GM12891 (cell line): ENCODE results near the gene DHCR7.

ENCODE experiments used
- DNase-seq: peaks from one replicate; pipeline ENCODE4 v3.0.0; 2011; ENCODE audit warnings: low spot score; ENCODE audit not compliant: insufficient read length
- FAIRE-seq: peaks from 2 replicates; lab custom pipeline; 2011; peaks lifted over from hg19 to GRCh38; lab: Jason Lieb, UNC
- PAX5 ChIP-seq: IDR thresholded peaks from 2 replicates; pipeline ENCODE4 v1.6.1; 2011; ENCODE audit warnings: low read length, moderate library complexity, mild to moderate bottlenecking; ENCODE audit not compliant: insufficient read depth, severe bottlenecking
- POLR2A ChIP-seq: IDR thresholded peaks from 2 replicates; pipeline ENCODE4 v1.6.1; 2011; ENCODE audit warnings: low read depth, low read length, control low read depth
- POLR2AphosphoS5 ChIP-seq: IDR thresholded peaks from 2 replicates; pipeline ENCODE4 v1.6.1; 2011; ENCODE audit warnings: low read depth, low read length, control low read depth
- POU2F2 ChIP-seq: IDR thresholded peaks from 2 replicates; pipeline ENCODE4 v1.6.1; 2011; ENCODE audit warnings: low read depth, mild to moderate bottlenecking, control low read depth, low read length, moderate library complexity
- SPI1 ChIP-seq: IDR thresholded peaks from 2 replicates; pipeline ENCODE4 v1.6.1; 2011; ENCODE audit warnings: low read depth, low read length, control low read depth
- TAF1 ChIP-seq: IDR thresholded peaks from 2 replicates; pipeline ENCODE4 v1.6.1; 2011; ENCODE audit warnings: low read depth, low read length, control low read depth

The DHCR7 gene

DNA sequence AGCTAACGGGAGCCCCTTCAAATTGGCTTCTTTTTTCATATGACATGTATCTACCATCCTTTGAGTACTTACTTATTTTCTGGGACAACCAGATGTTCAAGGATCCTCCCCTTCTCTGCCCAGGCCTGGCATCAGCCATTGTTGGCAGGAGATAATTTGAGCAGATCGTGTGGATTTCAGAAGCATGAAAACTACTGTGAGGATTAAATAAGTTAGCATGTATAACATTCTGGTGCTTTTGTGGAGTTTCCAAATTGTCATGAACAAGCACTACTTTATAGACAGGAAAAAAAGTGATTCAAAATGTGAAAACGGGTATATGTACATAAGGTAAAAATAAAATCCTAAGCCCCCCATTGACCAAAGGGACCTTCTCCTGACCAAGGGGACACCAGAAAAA is 2.7 kb upstream of the DHCR7 start:
- no peak for TF ChIP-seq POLR2A
- no peak for TF ChIP-seq POLR2AphosphoS5
- TF ChIP-seq TAF1: no peak
- TF ChIP-seq SPI1: no peak
- no peak for TF ChIP-seq PAX5
- TF ChIP-seq POU2F2: no peak
- FAIRE-seq (no peak), DNase-seq (no peak)

DNA sequence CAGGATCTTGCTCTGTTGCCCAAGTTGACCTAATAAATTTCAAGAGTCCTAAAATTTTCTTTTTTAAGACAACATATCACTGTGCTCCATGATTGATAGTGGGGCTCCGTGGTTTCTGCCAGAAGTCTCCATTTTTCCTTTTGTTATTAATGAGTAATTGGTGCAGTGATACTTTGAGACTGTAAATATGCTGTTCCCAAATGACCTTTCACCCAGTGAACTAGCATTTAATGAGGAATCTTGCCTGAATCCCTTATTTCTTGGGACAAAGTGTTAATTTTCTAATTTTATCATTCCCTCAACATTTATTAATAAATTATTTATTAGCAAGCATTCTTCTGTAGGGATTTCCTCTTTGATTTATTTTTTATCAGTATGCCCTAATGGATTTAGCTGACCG is 2.3 kb upstream of the DHCR7 start:
- FAIRE-seq (no peak), DNase-seq (no peak)
- no peak for TF ChIP-seq PAX5
- no peak for TF ChIP-seq TAF1
- TF ChIP-seq POU2F2: no peak
- no peak for TF ChIP-seq POLR2AphosphoS5
- no peak for TF ChIP-seq POLR2A
- no peak for TF ChIP-seq SPI1

DNA sequence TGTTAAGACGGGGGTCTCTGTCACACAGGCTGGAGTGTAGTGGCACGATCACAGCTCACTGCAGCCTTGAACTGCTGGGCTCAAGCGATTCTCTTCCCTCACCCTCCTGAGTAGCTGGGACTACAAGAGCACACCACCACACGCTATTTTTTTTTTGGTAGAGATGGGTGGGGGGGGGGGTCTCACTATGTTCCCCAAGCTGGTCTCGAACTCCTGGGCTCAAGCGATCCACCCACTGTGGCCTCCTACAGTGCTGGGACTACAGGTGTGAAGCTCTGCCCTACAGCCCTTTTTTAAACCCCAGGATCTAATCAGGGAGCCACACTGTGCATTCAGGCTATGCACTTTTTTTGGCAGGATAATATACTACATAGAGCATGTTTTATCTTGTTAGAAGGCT is 1.4 kb upstream of the DHCR7 start:
- FAIRE-seq (no peak), DNase-seq (no peak)
- TF ChIP-seq POU2F2: no peak
- TF ChIP-seq POLR2AphosphoS5: no peak
- no peak for TF ChIP-seq SPI1
- TF ChIP-seq POLR2A: no peak
- no peak for TF ChIP-seq PAX5
- TF ChIP-seq TAF1: no peak

DNA sequence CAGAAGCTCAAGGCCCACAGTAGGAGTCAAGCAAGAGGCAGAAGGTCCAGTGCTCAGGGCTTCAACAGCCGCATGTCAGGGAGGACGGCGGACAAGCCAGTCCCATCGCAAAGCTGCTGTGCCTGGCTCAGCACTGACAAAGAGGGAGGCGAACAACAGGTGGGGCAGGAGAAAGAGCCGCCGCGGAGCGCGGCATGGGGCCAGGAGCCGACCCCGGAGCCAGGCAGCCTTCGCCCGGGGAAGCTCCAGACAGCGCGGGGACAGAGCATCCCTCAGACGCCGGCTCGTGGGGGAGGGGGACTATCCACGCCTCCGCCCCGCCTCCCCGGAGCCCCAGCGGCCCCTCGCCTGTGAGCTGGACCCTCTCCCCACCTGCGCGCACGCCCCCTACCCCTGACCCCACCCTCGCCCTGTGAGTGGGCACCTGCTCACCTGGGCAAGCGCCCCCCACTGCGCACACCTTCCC is 369 bp downstream of the DHCR7 start:
- FAIRE-seq: no peak
- TF ChIP-seq TAF1 (no peak), POLR2AphosphoS5 (no peak), POLR2A (no peak), SPI1 (no peak), PAX5 (no peak), POU2F2 (no peak)
- no peak for DNase-seq

DNA sequence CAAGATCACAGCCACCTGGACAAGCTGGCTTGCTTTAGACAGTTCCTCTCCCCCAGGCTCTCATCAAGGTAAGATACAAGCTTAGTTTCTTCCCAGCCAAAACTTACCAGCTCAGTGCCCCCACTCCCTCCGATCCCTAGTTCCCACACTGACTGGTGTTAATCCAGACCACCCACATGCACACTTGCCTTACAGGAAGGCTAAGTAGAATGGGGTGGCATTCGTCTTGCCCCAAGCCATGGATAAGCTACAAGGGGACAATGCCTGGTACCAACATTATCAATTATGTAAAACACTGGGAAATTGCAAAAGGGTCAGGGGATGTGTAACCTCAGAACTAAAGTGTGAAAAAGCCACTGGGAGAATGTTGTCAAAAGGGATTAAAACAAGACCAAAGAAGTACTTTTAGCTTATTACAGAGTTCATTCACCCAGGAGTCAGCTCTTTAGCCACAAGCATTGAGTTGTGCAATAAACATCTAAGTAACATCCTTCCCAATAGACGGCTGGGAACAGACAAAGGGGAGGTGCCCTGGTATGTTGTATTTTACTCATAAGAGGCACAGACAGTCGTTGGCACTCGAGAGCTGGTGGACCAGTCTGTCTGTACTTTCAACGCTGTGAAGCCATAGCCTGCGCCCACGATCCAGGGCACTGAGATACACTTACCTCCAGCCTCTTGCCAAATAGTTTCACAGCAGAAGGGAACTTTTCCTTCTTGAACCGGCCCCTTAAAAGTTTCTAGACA is 1.1 kb downstream of the DHCR7 start:
- TF ChIP-seq POLR2A: no peak
- no peak for TF ChIP-seq POU2F2
- TF ChIP-seq POLR2AphosphoS5: no peak
- TF ChIP-seq TAF1: no peak
- no peak for TF ChIP-seq SPI1
- no peak for TF ChIP-seq PAX5
- DNase-seq: no peak
- no peak for FAIRE-seq

DNA sequence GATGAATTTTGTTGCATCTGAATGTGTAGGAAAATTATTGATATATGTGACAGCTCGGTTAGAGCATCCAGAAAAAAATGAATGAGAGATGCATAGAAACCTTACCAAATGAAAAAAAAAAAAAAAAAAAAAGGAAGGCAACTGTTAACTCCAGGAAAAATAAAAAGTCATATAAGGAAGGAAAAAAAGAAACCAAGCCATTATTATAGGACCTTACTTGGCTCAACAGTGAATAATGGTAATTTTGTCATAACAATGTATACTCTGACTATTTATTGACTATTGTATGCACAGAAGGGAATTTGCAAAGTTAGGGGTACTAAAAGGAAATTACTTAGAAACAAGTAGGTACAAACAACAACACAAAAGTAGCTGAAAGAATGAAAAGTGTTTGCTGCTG is 2.0 kb downstream of the DHCR7 start:
- FAIRE-seq: no peak
- TF ChIP-seq POLR2AphosphoS5: no peak
- no peak for TF ChIP-seq POLR2A
- TF ChIP-seq SPI1: no peak
- TF ChIP-seq POU2F2: no peak
- TF ChIP-seq TAF1: no peak
- DNase-seq: no peak

DNA sequence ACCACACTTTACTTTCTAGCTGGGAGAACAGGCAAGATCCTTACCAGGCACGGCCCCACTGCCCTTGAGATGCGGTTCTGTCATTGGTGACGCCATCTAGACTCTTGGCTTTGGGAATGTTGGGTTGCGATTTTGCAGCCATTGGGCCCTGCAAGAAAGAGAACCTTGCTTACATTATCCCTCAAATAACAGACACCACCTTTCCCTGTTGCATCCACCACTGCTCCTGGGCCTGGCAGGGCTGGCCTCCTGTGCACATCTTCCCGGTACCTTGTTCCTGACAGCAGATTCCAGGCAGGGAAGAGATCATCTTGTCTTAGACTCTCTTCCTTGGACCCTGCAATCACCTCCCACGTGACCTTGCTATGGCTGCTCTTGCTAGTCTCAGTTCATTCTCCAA is 3.4 kb downstream of the DHCR7 start:
- TF ChIP-seq POLR2AphosphoS5: no peak
- TF ChIP-seq SPI1: no peak
- no peak for TF ChIP-seq POU2F2
- no peak for TF ChIP-seq PAX5
- TF ChIP-seq TAF1: no peak
- no peak for TF ChIP-seq POLR2A
- FAIRE-seq: no peak

DNA sequence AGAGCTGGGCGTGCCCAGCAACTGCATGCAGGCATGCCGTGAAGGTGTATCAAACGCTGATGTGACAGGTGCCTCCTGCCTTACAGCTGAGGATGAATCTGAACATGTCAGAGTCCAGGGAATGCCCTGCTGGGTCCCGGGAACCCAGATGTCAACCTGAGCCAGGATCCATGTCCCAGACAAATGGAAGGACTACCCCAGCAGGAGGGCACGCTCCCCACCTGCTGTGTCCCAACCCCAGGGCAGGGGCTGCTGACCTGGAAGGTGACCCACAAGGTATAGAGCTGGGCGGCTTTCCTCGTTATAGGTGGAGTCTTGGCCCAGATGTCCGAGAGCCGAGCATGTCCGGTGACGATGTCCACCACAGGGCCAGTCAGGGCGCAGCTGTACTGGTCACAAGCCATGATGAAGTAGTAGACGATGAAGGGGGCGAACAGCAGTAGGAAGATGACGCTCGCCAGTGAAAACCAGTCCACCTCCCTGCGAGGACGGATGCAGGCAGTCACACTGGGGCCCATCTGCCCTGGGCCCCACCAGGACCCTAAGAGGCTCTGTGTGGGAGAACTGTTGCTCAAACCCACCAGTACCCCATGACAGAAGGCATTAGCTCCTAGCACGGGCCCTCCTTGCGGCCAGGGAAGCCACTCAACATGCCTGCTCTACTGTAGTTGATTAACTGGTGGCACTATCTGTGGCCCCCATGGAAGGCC is 4.3 kb downstream of the DHCR7 start:
- TF ChIP-seq POLR2A (no peak), PAX5 (no peak), POLR2AphosphoS5 (no peak), POU2F2 (no peak), TAF1 (no peak), SPI1 (no peak)
- DNase-seq (no peak), FAIRE-seq (no peak)

More for the DNA sequence above, 3.4 kb downstream of the DHCR7 start:
- DNase-seq: no peak

DNA sequence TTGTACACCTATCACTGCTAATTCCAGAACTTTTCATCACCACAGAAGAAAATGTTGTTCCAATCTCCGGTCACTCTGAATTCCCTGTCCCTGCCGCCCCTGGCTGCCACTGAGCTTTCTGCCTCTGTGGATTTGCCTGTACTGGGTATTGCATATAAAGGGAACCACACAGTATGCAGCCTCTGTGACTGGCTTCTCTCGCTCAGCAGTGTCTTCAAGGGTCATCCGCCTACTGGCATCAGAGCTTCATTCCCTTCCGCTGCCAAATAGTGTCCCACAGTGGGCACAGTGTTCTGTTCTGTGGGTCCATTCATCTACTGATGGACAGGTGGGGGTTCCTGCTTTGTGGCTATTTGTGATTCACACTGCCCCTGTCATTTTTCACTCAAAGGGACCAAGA is 5.3 kb downstream of the DHCR7 start:
- no peak for FAIRE-seq
- TF ChIP-seq POLR2A (no peak), PAX5 (no peak), TAF1 (no peak), POU2F2 (no peak), SPI1 (no peak), POLR2AphosphoS5 (no peak)
- no peak for DNase-seq
